ENCODE results near the gene FBXW8.

GRCh38 chr12:117067638-117068037 is 156.9 kb downstream of the FBXW8 start:
- TF ChIP-seq AFF4 (CRISPR knock-in tag; IDR thresholded peaks at IDR 0.05; ENCODE audit: borderline replicate concordance) = no peak
- TF ChIP-seq CTCF (IDR thresholded peaks at IDR 0.05) = no peak
- TF ChIP-seq TP53 (CRISPR knock-in tag; IDR thresholded peaks at IDR 0.05) = no peak
- TF ChIP-seq ZNF317 (CRISPR knock-in tag; IDR thresholded peaks at IDR 0.05; ENCODE audit: borderline replicate concordance, low read depth) = no peak
- no peak for TF ChIP-seq SMAD4 (CRISPR knock-in tag; IDR thresholded peaks at IDR 0.05)

Measured in WTC11 (cell line).